NB4 (cell line): ENCODE results near the gene YPEL3.

ENCODE experiments used
- MYC ChIP-seq: IDR thresholded peaks from 2 replicates; pipeline ENCODE4 v1.6.1; 2011; ENCODE audit warnings: low read depth, low read length
- POLR2A ChIP-seq: IDR thresholded peaks from 2 replicates; pipeline ENCODE4 v1.6.1; 2011; ENCODE audit warnings: mild to moderate bottlenecking; ENCODE audit not compliant: insufficient read length; ENCODE audit errors: extremely low read depth
- TF ChIP-seq, protein P1 (sequence below): IDR thresholded peaks from one replicate; pipeline ENCODE4 v1.5.1; 2012; ENCODE audit warnings: low read depth, low read length
- TF ChIP-seq, protein P2 (sequence below): IDR thresholded peaks from 2 replicates; pipeline ENCODE4 v1.6.1; 2011; ENCODE audit warnings: low read depth, low read length

DNA sequence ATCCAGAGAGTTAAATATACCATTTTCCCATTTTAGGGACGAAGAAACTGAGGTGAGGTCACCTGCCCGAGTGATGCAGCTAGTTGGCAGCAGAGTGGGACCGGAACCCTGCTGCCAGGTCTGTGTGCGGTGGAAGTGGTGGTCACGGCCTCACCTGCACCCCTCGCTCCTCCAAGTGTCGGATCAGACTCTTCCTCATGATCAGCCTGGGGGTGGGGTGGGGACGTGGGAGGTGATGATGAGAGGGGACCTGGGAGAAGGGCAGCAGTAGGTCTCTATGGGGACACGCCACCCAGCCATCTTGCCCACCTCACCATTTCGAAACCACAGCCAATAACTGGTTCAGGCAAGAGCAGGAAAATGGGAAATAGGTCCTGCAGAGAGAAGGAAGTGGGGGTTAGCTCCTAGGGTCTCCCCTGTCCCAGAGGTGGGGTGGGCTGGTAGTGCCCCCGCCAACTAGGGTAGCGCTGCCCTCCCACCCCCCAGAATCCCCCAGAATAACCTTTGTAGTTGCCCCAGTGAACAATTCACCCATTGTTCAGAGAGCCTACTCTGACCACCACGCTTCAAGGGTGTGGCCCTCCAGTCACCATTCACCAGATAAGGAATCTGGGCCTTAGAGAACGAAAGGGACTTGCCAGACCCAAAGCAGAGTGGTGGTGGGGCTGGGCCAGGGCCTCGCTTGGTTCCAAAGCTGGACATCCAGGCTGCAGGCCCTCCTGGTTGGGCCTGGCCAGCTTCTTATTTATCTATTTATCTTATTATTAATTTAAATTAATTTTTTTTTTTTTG lies 12.2 kb upstream of the YPEL3 start:
- TF ChIP-seq, protein P1, sequence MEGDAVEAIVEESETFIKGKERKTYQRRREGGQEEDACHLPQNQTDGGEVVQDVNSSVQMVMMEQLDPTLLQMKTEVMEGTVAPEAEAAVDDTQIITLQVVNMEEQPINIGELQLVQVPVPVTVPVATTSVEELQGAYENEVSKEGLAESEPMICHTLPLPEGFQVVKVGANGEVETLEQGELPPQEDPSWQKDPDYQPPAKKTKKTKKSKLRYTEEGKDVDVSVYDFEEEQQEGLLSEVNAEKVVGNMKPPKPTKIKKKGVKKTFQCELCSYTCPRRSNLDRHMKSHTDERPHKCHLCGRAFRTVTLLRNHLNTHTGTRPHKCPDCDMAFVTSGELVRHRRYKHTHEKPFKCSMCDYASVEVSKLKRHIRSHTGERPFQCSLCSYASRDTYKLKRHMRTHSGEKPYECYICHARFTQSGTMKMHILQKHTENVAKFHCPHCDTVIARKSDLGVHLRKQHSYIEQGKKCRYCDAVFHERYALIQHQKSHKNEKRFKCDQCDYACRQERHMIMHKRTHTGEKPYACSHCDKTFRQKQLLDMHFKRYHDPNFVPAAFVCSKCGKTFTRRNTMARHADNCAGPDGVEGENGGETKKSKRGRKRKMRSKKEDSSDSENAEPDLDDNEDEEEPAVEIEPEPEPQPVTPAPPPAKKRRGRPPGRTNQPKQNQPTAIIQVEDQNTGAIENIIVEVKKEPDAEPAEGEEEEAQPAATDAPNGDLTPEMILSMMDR: no peak
- TF ChIP-seq, protein P2, sequence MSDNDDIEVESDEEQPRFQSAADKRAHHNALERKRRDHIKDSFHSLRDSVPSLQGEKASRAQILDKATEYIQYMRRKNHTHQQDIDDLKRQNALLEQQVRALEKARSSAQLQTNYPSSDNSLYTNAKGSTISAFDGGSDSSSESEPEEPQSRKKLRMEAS: no peak
- no peak for TF ChIP-seq POLR2A
- TF ChIP-seq MYC: no peak
